IPS-18c (cell line): ENCODE measurements around the gene JAKMIP1.

Source experiments
- H3K4me3 ChIP-seq: 2 replicates; pipeline ENCODE4 v1.7.0; 2013; ENCODE audit warnings: low read depth, mild to moderate bottlenecking, low read length, moderate library complexity; ENCODE audit not compliant: insufficient read depth
- H3K9me3 ChIP-seq: one replicate; pipeline ENCODE4 v1.6.1; 2013; ENCODE audit warnings: mild to moderate bottlenecking, low read length, moderate library complexity; ENCODE audit not compliant: control insufficient read depth, insufficient read depth

The JAKMIP1 gene

GRCh38 chr4:6200011-6200921, at the start of gene JAKMIP1:
JAKMIP1 (minus strand) TSS chr4:6200549; CDS start chr4:6112850, 87,699 bp downstream.
- H3K4me3 ChIP-seq: peak within 1 kb of the TSS; percentile 71
- H3K9me3 ChIP-seq: peaks cover 4% of the 10 kb centered on the region

GRCh38 chr4:6248394-6248793, 48.0 kb upstream of the JAKMIP1 start:
- Histone ChIP-seq H3K9me3 (peaks cover 2% of the 10 kb centered on the region), H3K4me3 (no peak overlapping the region)

- Histone ChIP-seq H3K9me3 (peaks cover 2% of the 10 kb centered on the region), H3K4me3 (no peak overlapping the region)
Measured at GRCh38 chr4:6246170-6246634, 45.9 kb upstream of the JAKMIP1 start.

- H3K9me3 ChIP-seq: peaks cover 2% of the 10 kb centered on the region
- H3K4me3 ChIP-seq: peak overlapping the region; percentile 28
Measured at GRCh38 chr4:6245246-6246169, 45.2 kb upstream of the JAKMIP1 start.

- H3K4me3 ChIP-seq: no peak overlapping the region
- H3K9me3 ChIP-seq: peaks cover 2% of the 10 kb centered on the region
Measured at GRCh38 chr4:6242271-6243029, 42.1 kb upstream of the JAKMIP1 start.

GRCh38 chr4:6241062-6241845, 40.9 kb upstream of the JAKMIP1 start:
- Histone ChIP-seq H3K9me3 (peaks cover under 1% of the 10 kb centered on the region), H3K4me3 (no peak overlapping the region)

- no peak overlapping the region for H3K4me3 ChIP-seq
- H3K9me3 ChIP-seq: no peaks in the 10 kb centered on the region
Measured at GRCh38 chr4:6239968-6240367, 39.6 kb upstream of the JAKMIP1 start.

- H3K4me3 ChIP-seq: no peak overlapping the region
- no peaks in the 10 kb centered on the region for H3K9me3 ChIP-seq
Measured at GRCh38 chr4:6239486-6239885, 39.1 kb upstream of the JAKMIP1 start.

- Histone ChIP-seq H3K4me3 (no peak overlapping the region), H3K9me3 (no peaks in the 10 kb centered on the region)
Measured at GRCh38 chr4:6236816-6237390, 36.6 kb upstream of the JAKMIP1 start.

- Histone ChIP-seq H3K9me3 (no peaks in the 10 kb centered on the region), H3K4me3 (no peak overlapping the region)
Measured at GRCh38 chr4:6235901-6236640, 35.7 kb upstream of the JAKMIP1 start.

GRCh38 chr4:6235012-6235411, 34.7 kb upstream of the JAKMIP1 start:
- H3K4me3 ChIP-seq: no peak overlapping the region

GRCh38 chr4:6233929-6234328, 33.6 kb upstream of the JAKMIP1 start:
- H3K9me3 ChIP-seq: no peaks in the 10 kb centered on the region
- H3K4me3 ChIP-seq: no peak overlapping the region

More at GRCh38 chr4:6235012-6235411, 34.7 kb upstream of the JAKMIP1 start:
- H3K9me3 ChIP-seq: no peaks in the 10 kb centered on the region

- H3K9me3 ChIP-seq: no peaks in the 10 kb centered on the region
Measured at GRCh38 chr4:6232836-6233785, 32.8 kb upstream of the JAKMIP1 start.

GRCh38 chr4:6231663-6232165, 31.4 kb upstream of the JAKMIP1 start:
- no peak overlapping the region for H3K4me3 ChIP-seq
- H3K9me3 ChIP-seq: no peaks in the 10 kb centered on the region

More at GRCh38 chr4:6232836-6233785, 32.8 kb upstream of the JAKMIP1 start:
- no peak overlapping the region for H3K4me3 ChIP-seq
